Thyroid gland (tissue), 4 donors: ENCODE results near the gene LRRC8D.

Experiments
- CTCF ChIP-seq, 6 experiments: fragments of 200-600 bp in 3 of 6; fragments of 450-650 bp in 3 of 6; sonication (generic) in 3 of 6; IDR thresholded peaks; one replicate each; pipeline ENCODE4 v1.5.1; 2016 to 2019; ENCODE audit warnings: antibody characterized with exemption in 6 of 6, mild to moderate bottlenecking in 2 of 6, inconsistent platforms in 1 of 6, moderate library complexity in 1 of 6
- POLR2A ChIP-seq, 2 donors: fragments of 450-650 bp; IDR thresholded peaks; one replicate each; pipeline ENCODE4 v1.6.1; 2017; ENCODE audit warnings: antibody characterized with exemption in 2 of 2, mild to moderate bottlenecking in 2 of 2, moderate library complexity in 1 of 2

GRCh38 chr1:89973471-89974127 is 152.8 kb downstream of the LRRC8D start:
- TF ChIP-seq POLR2A (IDR thresholded peaks at IDR 0.05) (no peak), CTCF (IDR thresholded peaks at IDR 0.05) (no peak)
